ENCODE results near the gene HOXA6. TPM values are rescaled to one million over a fixed set of nuclear protein-coding genes. Genes with fewer than 3 reads are reported as not detected.
A peak's percentile ranks its signal among the peaks of the same experiment; 100 is the strongest.

Gene HOXA6
- total RNA-seq, 4 donors from 2014 or later = 0.66 to 0.92 TPM; not detected in 2

- H3K9me3 ChIP-seq = no peaks in the 10 kb centered on the region
- DNase-seq (ENCODE audit: extremely low spot score) = no peak
- peak overlapping the region in 3 of 4 donors; percentile 33 to 49 (median 40) for H3K4me3 ChIP-seq
- H3K36me3 ChIP-seq = no peaks in the 10 kb centered on the region
- H3K4me1 ChIP-seq = peaks cover 20 to 37% (median 34%) of the 10 kb centered on the region in 4 donors
- 22% methylated on average over 29 of the region's 29 CpGs for WGBS
- intact Hi-C loops (cut with DNase I) = loop anchor here (10.0 kb wide), 2 partner anchors 831 to 901 kb away; no protein-coding TSS in a partner anchor
- peaks cover under 1 to 100% (median 92%) of the 10 kb centered on the region in 4 donors for H3K27me3 ChIP-seq
- no peak for TF ChIP-seq POLR2AphosphoS5 (IDR thresholded peaks at IDR 0.05)
- no peak for TF ChIP-seq CTCF (IDR thresholded peaks at IDR 0.05)
- TF ChIP-seq EP300 (IDR thresholded peaks at IDR 0.05) = no peak
- H3K27ac ChIP-seq (replicated peaks in 1 of 4) = no peak overlapping the region
Observed at GRCh38 chr7:27193335-27194001, 45.9 kb upstream of the HOXA6 start.

- under 1% methylated on average over 27 of the region's 78 CpGs for whole genome bisulfite sequencing
- Histone ChIP-seq H3K4me1 (peaks cover 26 to 40% (median 37%) of the 10 kb centered on the region in 4 donors), H3K9me3 (no peaks in the 10 kb centered on the region), H3K36me3 (no peaks in the 10 kb centered on the region), H3K27ac (replicated peaks in 1 of 4) (no peak overlapping the region), H3K4me3 (peak overlapping the region; percentile 31 to 49 (median 36)), H3K27me3 (peaks cover 0 to 100% (median 92%) of the 10 kb centered on the region in 4 donors)
- no peak for DNase-seq (ENCODE audit: extremely low spot score)
- no peak for TF ChIP-seq POLR2AphosphoS5 (IDR thresholded peaks at IDR 0.05)
- intact Hi-C loops (cut with DNase I) = loop anchor here (10.0 kb wide), 2 partner anchors 832 to 902 kb away; no protein-coding TSS in a partner anchor
Observed at GRCh38 chr7:27192546-27193334, 45.2 kb upstream of the HOXA6 start.

- Histone ChIP-seq H3K4me1 (peaks cover 26 to 45% (median 39%) of the 10 kb centered on the region in 4 donors), H3K27ac (replicated peaks in 1 of 4) (no peak overlapping the region), H3K36me3 (no peaks in the 10 kb centered on the region), H3K9me3 (no peaks in the 10 kb centered on the region), H3K27me3 (peaks cover 0 to 100% (median 93%) of the 10 kb centered on the region in 4 donors), H3K4me3 (peak overlapping the region; percentile 31 to 49 (median 36))
- intact Hi-C loops (cut with DNase I) = loop anchor here (10.0 kb wide), 2 partner anchors 833 to 903 kb away; no protein-coding TSS in a partner anchor
- DNase-seq (ENCODE audit: extremely low spot score) = no peak
- 21% methylated on average over 23 of the region's 42 CpGs for WGBS
- TF ChIP-seq EP300 (IDR thresholded peaks at IDR 0.05) = no peak
- no peak for TF ChIP-seq POLR2AphosphoS5 (IDR thresholded peaks at IDR 0.05)
- no peak for TF ChIP-seq POLR2A (IDR thresholded peaks at IDR 0.05; ENCODE audit: low read depth)
- no peak for TF ChIP-seq CTCF (IDR thresholded peaks at IDR 0.05)
Observed at GRCh38 chr7:27191833-27192545, 44.4 kb upstream of the HOXA6 start.

GRCh38 chr7:27191161-27191731 is 43.7 kb upstream of the HOXA6 start:
- peaks cover 1 to 100% (median 93%) of the 10 kb centered on the region in 4 donors for H3K27me3 ChIP-seq
- no peak overlapping the region for H3K4me3 ChIP-seq
- no peaks in the 10 kb centered on the region for H3K9me3 ChIP-seq
- peaks cover 26 to 48% (median 37%) of the 10 kb centered on the region in 4 donors for H3K4me1 ChIP-seq
- no peak for TF ChIP-seq EP300 (IDR thresholded peaks at IDR 0.05)
- no peak for TF ChIP-seq CTCF (IDR thresholded peaks at IDR 0.05)
- no peak for TF ChIP-seq POLR2A (IDR thresholded peaks at IDR 0.05; ENCODE audit: low read depth)
- no peak for TF ChIP-seq POLR2AphosphoS5 (IDR thresholded peaks at IDR 0.05)
- no peak overlapping the region for H3K27ac ChIP-seq (replicated peaks in 1 of 4)
- H3K36me3 ChIP-seq = no peaks in the 10 kb centered on the region
- intact Hi-C loops (cut with DNase I) = loop anchor here (10.0 kb wide), 2 partner anchors 834 to 904 kb away; no protein-coding TSS in a partner anchor
- WGBS = 40% methylated on average over 15 of the region's 15 CpGs
- no peak for DNase-seq (ENCODE audit: extremely low spot score)

All from esophagus muscularis mucosa (tissue), 4 donors.